HG02938 (cell line): ENCODE measurements around the gene SLC30A3.
"Not testable (repeated sequence)": the region's sequence is repeated elsewhere in the genome, so short reads cannot be mapped to it uniquely, and the experiment has no call there.

ENCODE experiments used
- ATAC-seq: cut with Tn5 transposase; IDR thresholded peaks from one replicate; pipeline ENCODE4 v1.9.1; 2021; ENCODE audit warnings: mild to moderate bottlenecking, moderate library complexity; ENCODE audit not compliant: unreplicated experiment

Gene SLC30A3

GRCh38 chr2:27262379-27263286 is at the start of gene SLC30A3:
SLC30A3 (minus strand) TSS chr2:27263047; CDS start chr2:27262906, 141 bp downstream.
- ATAC-seq, result no peak

GRCh38 chr2:27312152-27312551 is 49.3 kb upstream of the SLC30A3 start:
- no peak for ATAC-seq

GRCh38 chr2:27309651-27310050 is 46.8 kb upstream of the SLC30A3 start:
- no peak for ATAC-seq

- no peak for ATAC-seq
Observed at GRCh38 chr2:27308359-27308881, 45.6 kb upstream of the SLC30A3 start, which contains the start of gene UCN. UCN (minus strand) TSS chr2:27308445; CDS start chr2:27307895, 550 bp downstream.

GRCh38 chr2:27307545-27308358 is 44.9 kb upstream of the SLC30A3 start:
- ATAC-seq, result no peak

GRCh38 chr2:27307287-27307544 is 44.4 kb upstream of the SLC30A3 start:
- ATAC-seq, result no peak

- no peak for ATAC-seq
Observed at GRCh38 chr2:27306573-27307286, 43.9 kb upstream of the SLC30A3 start.

- ATAC-seq, result no peak
Observed at GRCh38 chr2:27306136-27306535, 43.3 kb upstream of the SLC30A3 start.

- ATAC-seq, result no peak
Observed at GRCh38 chr2:27305516-27305915, 42.7 kb upstream of the SLC30A3 start.

GRCh38 chr2:27304488-27305240 is 41.8 kb upstream of the SLC30A3 start:
- no peak for ATAC-seq

- no peak for ATAC-seq
Observed at GRCh38 chr2:27303093-27304025, 40.5 kb upstream of the SLC30A3 start.

GRCh38 chr2:27300606-27301005 is 37.8 kb upstream of the SLC30A3 start:
- ATAC-seq, result not testable (repeated sequence)

- no peak for ATAC-seq
Observed at GRCh38 chr2:27298391-27299080, 35.7 kb upstream of the SLC30A3 start.

- ATAC-seq, result no peak
Observed at GRCh38 chr2:27297195-27297594, 34.3 kb upstream of the SLC30A3 start.

- no peak for ATAC-seq
Observed at GRCh38 chr2:27296481-27296880, 33.6 kb upstream of the SLC30A3 start.

- no peak for ATAC-seq
Observed at GRCh38 chr2:27294928-27295327, 32.1 kb upstream of the SLC30A3 start.

- ATAC-seq, result no peak
Observed at GRCh38 chr2:27291865-27292264, 29.0 kb upstream of the SLC30A3 start.

- no peak for ATAC-seq
Observed at GRCh38 chr2:27290549-27290948, 27.7 kb upstream of the SLC30A3 start.

- no peak for ATAC-seq
Observed at GRCh38 chr2:27288610-27289009, 25.8 kb upstream of the SLC30A3 start.
